ENCODE results near the gene SMC6. TPM values are rescaled to one million over a fixed set of nuclear protein-coding genes. Genes with fewer than 3 reads are reported as not detected.

SMC6 gene
- total RNA-seq, 5 donors from 2014 or later (not counting 1 experiment from before 2014, with no cell fraction given), result 14.1 to 22.8 (median 18.1) TPM

GRCh38 chr2:17634997-17635396 lies 118.6 kb downstream of the SMC6 start:
- ChIA-PET CTCF (interaction anchor here in 1 of 2 donors (1.3 kb wide), 1 partner anchor 11 kb away, joined by 5 read pairs; no protein-coding TSS in a partner anchor), POLR2A (no interaction called here)
- Histone ChIP-seq H3K27me3 (replicated peaks in 1 of 2; ENCODE audit: control insufficient read depth in 2 of 2, extremely low read depth in 1 of 2, insufficient read depth in 2 of 2, low read length in 1 of 2) (peaks cover 0 to 12% of the 10 kb centered on the region in 2 experiments), H3K36me3 (ENCODE audit: control insufficient read depth in 2 of 2, extremely low read depth in 1 of 2, insufficient read depth in 1 of 2, low read length in 1 of 2) (no peaks in the 10 kb centered on the region), H3K27ac (ENCODE audit: low read length) (no peak overlapping the region), H3K9me3 (no peaks in the 10 kb centered on the region), H3K4me1 (ENCODE audit: control insufficient read depth in 1 of 2, extremely low read depth in 1 of 2, insufficient read depth in 2 of 2, low read length in 2 of 2) (no peaks in the 10 kb centered on the region), H3K4me3 (ENCODE audit: control insufficient read depth in 1 of 2, extremely low read depth in 1 of 2, low read length in 1 of 2) (no peak overlapping the region)
- Mint-ChIP-seq H3K36me3 (no peaks in the 10 kb centered on the region), H3K27ac (no peak overlapping the region), H3K4me3 (no peak overlapping the region), H3K9me3 (no peaks in the 10 kb centered on the region), H3K27me3 (peaks cover 0 to 3% of the 10 kb centered on the region in 2 donors), H3K4me1 (no peaks in the 10 kb centered on the region)
- DNase-seq (no peak), ATAC-seq (replicated peaks in 1 of 4) (no peak)
- 86% methylated on average over 3 of the region's 4 CpGs for WGBS (ENCODE audit: insufficient coverage)

- CTCF ChIA-PET, result interaction anchor here in 1 of 2 donors (1.9 kb wide), 1 partner anchor 15 kb away, joined by 6 read pairs; no protein-coding TSS in a partner anchor
- WGBS (ENCODE audit: insufficient coverage), result no CpG with 5 or more reads among the region's 4 CpGs
Measured at GRCh38 chr2:17630089-17630488, 123.5 kb downstream of the SMC6 start.

GRCh38 chr2:17628349-17629261 lies 125.0 kb downstream of the SMC6 start:
- H3K36me3 ChIP-seq (ENCODE audit: control insufficient read depth in 2 of 2, extremely low read depth in 1 of 2, insufficient read depth in 1 of 2, low read length in 1 of 2), result no peaks in the 10 kb centered on the region
- Mint-ChIP-seq H3K27ac (no peak overlapping the region), H3K36me3 (no peaks in the 10 kb centered on the region), H3K9me3 (no peaks in the 10 kb centered on the region), H3K4me1 (no peaks in the 10 kb centered on the region), H3K27me3 (peaks cover 3 to 10% of the 10 kb centered on the region in 2 donors), H3K4me3 (no peak overlapping the region)
- ChIA-PET CTCF (interaction anchor here in 1 of 2 donors (1.9 kb wide), 1 partner anchor 17 kb away, joined by 6 read pairs; no protein-coding TSS in a partner anchor), POLR2A (no interaction called here)
- no peak overlapping the region for H3K4me3 ChIP-seq (ENCODE audit: control insufficient read depth in 1 of 2, extremely low read depth in 1 of 2, low read length in 1 of 2)
- no peak overlapping the region for H3K27ac ChIP-seq (ENCODE audit: low read length)
- H3K4me1 ChIP-seq (ENCODE audit: control insufficient read depth in 1 of 2, extremely low read depth in 1 of 2, insufficient read depth in 2 of 2, low read length in 2 of 2), result no peaks in the 10 kb centered on the region
- H3K27me3 ChIP-seq (replicated peaks in 1 of 2; ENCODE audit: control insufficient read depth in 2 of 2, extremely low read depth in 1 of 2, insufficient read depth in 2 of 2, low read length in 1 of 2), result peaks cover 0 to 6% of the 10 kb centered on the region in 2 experiments
- no peaks in the 10 kb centered on the region for H3K9me3 ChIP-seq
- no peak for ATAC-seq (replicated peaks in 1 of 4)
- no peak for DNase-seq
- no CpG with 5 or more reads among the region's 2 CpGs for WGBS (ENCODE audit: insufficient coverage)

More at GRCh38 chr2:17630089-17630488, 123.5 kb downstream of the SMC6 start:
- Mint-ChIP-seq H3K4me3 (no peak overlapping the region), H3K4me1 (no peaks in the 10 kb centered on the region), H3K27me3 (peaks cover 0 to 1% of the 10 kb centered on the region in 2 donors), H3K36me3 (no peaks in the 10 kb centered on the region), H3K27ac (no peak overlapping the region), H3K9me3 (no peaks in the 10 kb centered on the region)
- Histone ChIP-seq H3K9me3 (no peaks in the 10 kb centered on the region), H3K27ac (ENCODE audit: low read length) (no peak overlapping the region), H3K36me3 (ENCODE audit: control insufficient read depth in 2 of 2, extremely low read depth in 1 of 2, insufficient read depth in 1 of 2, low read length in 1 of 2) (no peaks in the 10 kb centered on the region), H3K4me1 (ENCODE audit: control insufficient read depth in 1 of 2, extremely low read depth in 1 of 2, insufficient read depth in 2 of 2, low read length in 2 of 2) (no peaks in the 10 kb centered on the region), H3K27me3 (replicated peaks in 1 of 2; ENCODE audit: control insufficient read depth in 2 of 2, extremely low read depth in 1 of 2, insufficient read depth in 2 of 2, low read length in 1 of 2) (peaks cover 0 to 6% of the 10 kb centered on the region in 2 experiments), H3K4me3 (ENCODE audit: control insufficient read depth in 1 of 2, extremely low read depth in 1 of 2, low read length in 1 of 2) (no peak overlapping the region)
- DNase-seq, result no peak
- POLR2A ChIA-PET, result no interaction called here
- no peak for ATAC-seq (replicated peaks in 1 of 4)

- H3K27me3 ChIP-seq (replicated peaks in 1 of 2; ENCODE audit: control insufficient read depth in 2 of 2, extremely low read depth in 1 of 2, insufficient read depth in 2 of 2, low read length in 1 of 2), result peaks cover 0 to 6% of the 10 kb centered on the region in 2 experiments
- Mint-ChIP-seq H3K36me3 (no peaks in the 10 kb centered on the region), H3K27ac (no peak overlapping the region), H3K9me3 (no peaks in the 10 kb centered on the region), H3K4me3 (no peak overlapping the region), H3K27me3 (peaks cover 5 to 10% of the 10 kb centered on the region in 2 donors), H3K4me1 (no peaks in the 10 kb centered on the region)
- no peak overlapping the region for H3K4me3 ChIP-seq (ENCODE audit: control insufficient read depth in 1 of 2, extremely low read depth in 1 of 2, low read length in 1 of 2)
- no peaks in the 10 kb centered on the region for H3K36me3 ChIP-seq (ENCODE audit: control insufficient read depth in 2 of 2, extremely low read depth in 1 of 2, insufficient read depth in 1 of 2, low read length in 1 of 2)
- ChIA-PET POLR2A (no interaction called here), CTCF (no interaction called here)
- no peaks in the 10 kb centered on the region for H3K9me3 ChIP-seq
- no peak for ATAC-seq (replicated peaks in 1 of 4)
- 43% methylated on average over 2 of the region's 2 CpGs for WGBS (ENCODE audit: insufficient coverage)
- H3K4me1 ChIP-seq (ENCODE audit: control insufficient read depth in 1 of 2, extremely low read depth in 1 of 2, insufficient read depth in 2 of 2, low read length in 2 of 2), result no peaks in the 10 kb centered on the region
- no peak overlapping the region for H3K27ac ChIP-seq (ENCODE audit: low read length)
- no peak for DNase-seq
Measured at GRCh38 chr2:17627434-17627833, 126.2 kb downstream of the SMC6 start.

DNA sequence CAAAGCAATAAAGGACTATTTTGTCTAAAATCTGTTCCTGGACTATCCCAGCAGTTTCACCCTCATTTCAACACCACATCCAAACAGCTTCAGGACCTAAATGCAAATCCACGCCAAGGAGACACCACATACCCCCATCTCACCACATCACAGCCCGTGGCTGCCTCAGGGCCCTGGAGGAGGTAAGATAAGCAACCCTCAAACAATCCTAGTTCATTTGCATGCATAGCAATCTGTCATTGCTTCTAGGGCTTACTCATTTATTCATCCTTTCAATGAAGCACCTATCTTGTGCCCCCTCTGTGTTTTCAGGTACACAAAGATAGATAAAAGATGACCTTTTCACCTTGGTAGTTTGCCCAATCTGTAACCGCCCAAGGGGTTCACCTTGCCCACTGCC lies 126.6 kb downstream of the SMC6 start:
- no peaks in the 10 kb centered on the region for H3K4me1 Mint-ChIP-seq
- H3K27ac Mint-ChIP-seq, result no peak overlapping the region
- H3K4me3 ChIP-seq (ENCODE audit: control insufficient read depth in 1 of 2, extremely low read depth in 1 of 2, low read length in 1 of 2), result no peak overlapping the region
- H3K27me3 ChIP-seq (replicated peaks in 1 of 2; ENCODE audit: control insufficient read depth in 2 of 2, extremely low read depth in 1 of 2, insufficient read depth in 2 of 2, low read length in 1 of 2), result peaks cover 0 to 6% of the 10 kb centered on the region in 2 experiments
- no peaks in the 10 kb centered on the region for H3K36me3 ChIP-seq (ENCODE audit: control insufficient read depth in 2 of 2, extremely low read depth in 1 of 2, insufficient read depth in 1 of 2, low read length in 1 of 2)
- H3K4me1 ChIP-seq (ENCODE audit: control insufficient read depth in 1 of 2, extremely low read depth in 1 of 2, insufficient read depth in 2 of 2, low read length in 2 of 2), result no peaks in the 10 kb centered on the region
- H3K36me3 Mint-ChIP-seq, result no peaks in the 10 kb centered on the region
- no peaks in the 10 kb centered on the region for H3K9me3 ChIP-seq
- no peak overlapping the region for H3K4me3 Mint-ChIP-seq
- ATAC-seq (replicated peaks in 1 of 4), result no peak
- H3K27me3 Mint-ChIP-seq, result peaks cover 5 to 10% of the 10 kb centered on the region in 2 donors
- no peak overlapping the region for H3K27ac ChIP-seq (ENCODE audit: low read length)
- no peaks in the 10 kb centered on the region for H3K9me3 Mint-ChIP-seq
- 13% methylated on average over 1 of the region's 3 CpGs for WGBS (ENCODE audit: insufficient coverage)
- no peak for DNase-seq
- ChIA-PET CTCF (no interaction called here), POLR2A (no interaction called here)

- H3K9me3 Mint-ChIP-seq, result no peaks in the 10 kb centered on the region
- no peaks in the 10 kb centered on the region for H3K4me1 ChIP-seq (ENCODE audit: control insufficient read depth in 1 of 2, extremely low read depth in 1 of 2, insufficient read depth in 2 of 2, low read length in 2 of 2)
- no peaks in the 10 kb centered on the region for H3K36me3 ChIP-seq (ENCODE audit: control insufficient read depth in 2 of 2, extremely low read depth in 1 of 2, insufficient read depth in 1 of 2, low read length in 1 of 2)
- H3K36me3 Mint-ChIP-seq, result no peaks in the 10 kb centered on the region
- no peak overlapping the region for H3K4me3 Mint-ChIP-seq
- H3K27me3 Mint-ChIP-seq, result peaks cover 10 to 13% of the 10 kb centered on the region in 2 donors
- H3K4me1 Mint-ChIP-seq, result no peaks in the 10 kb centered on the region
- WGBS (ENCODE audit: insufficient coverage), result 63% methylated on average over 1 of the region's 3 CpGs
- H3K9me3 ChIP-seq, result no peaks in the 10 kb centered on the region
- ChIA-PET POLR2A (no interaction called here), CTCF (no interaction called here)
- peaks cover 0 to 13% of the 10 kb centered on the region in 2 experiments for H3K27me3 ChIP-seq (replicated peaks in 1 of 2; ENCODE audit: control insufficient read depth in 2 of 2, extremely low read depth in 1 of 2, insufficient read depth in 2 of 2, low read length in 1 of 2)
- H3K4me3 ChIP-seq (ENCODE audit: control insufficient read depth in 1 of 2, extremely low read depth in 1 of 2, low read length in 1 of 2), result no peak overlapping the region
- DNase-seq (no peak), ATAC-seq (replicated peaks in 1 of 4) (no peak)
- H3K27ac Mint-ChIP-seq, result no peak overlapping the region
- no peak overlapping the region for H3K27ac ChIP-seq (ENCODE audit: low read length)
Measured at GRCh38 chr2:17625446-17625845, 128.2 kb downstream of the SMC6 start.
